GM12891 (cell line): Measurements from ENCODE around the gene CYP26C1.

ENCODE experiments used
- PAX5 ChIP-seq: IDR thresholded peaks from 2 replicates; pipeline ENCODE4 v1.6.1; 2011; ENCODE audit warnings: low read length, moderate library complexity, mild to moderate bottlenecking; ENCODE audit not compliant: insufficient read depth, severe bottlenecking
- POLR2A ChIP-seq: IDR thresholded peaks from 2 replicates; pipeline ENCODE4 v1.6.1; 2011; ENCODE audit warnings: low read depth, low read length, control low read depth
- POLR2AphosphoS5 ChIP-seq: IDR thresholded peaks from 2 replicates; pipeline ENCODE4 v1.6.1; 2011; ENCODE audit warnings: low read depth, low read length, control low read depth
- POU2F2 ChIP-seq: IDR thresholded peaks from 2 replicates; pipeline ENCODE4 v1.6.1; 2011; ENCODE audit warnings: low read depth, mild to moderate bottlenecking, control low read depth, low read length, moderate library complexity
- SPI1 ChIP-seq: IDR thresholded peaks from 2 replicates; pipeline ENCODE4 v1.6.1; 2011; ENCODE audit warnings: low read depth, low read length, control low read depth
- TAF1 ChIP-seq: IDR thresholded peaks from 2 replicates; pipeline ENCODE4 v1.6.1; 2011; ENCODE audit warnings: low read depth, low read length, control low read depth

- TF ChIP-seq TAF1 = no peak
- TF ChIP-seq POLR2A = no peak
- TF ChIP-seq POLR2AphosphoS5 = no peak
- TF ChIP-seq POU2F2 = no peak
- no peak for TF ChIP-seq SPI1
- TF ChIP-seq PAX5 = no peak
Measured at GRCh38 chr10:93081318-93081717, 20.7 kb downstream of the CYP26C1 start.
